HFFc6 (cell line): ENCODE data around the gene VGLL1. TPM values are rescaled to one million over a fixed set of nuclear protein-coding genes. Genes with fewer than 3 reads are reported as not detected.

Experiments
- DNase-seq: peaks from one replicate; pipeline ENCODE4 v3.0.0-alpha.2; 2018
- H3K27ac Mint-ChIP-seq: 2 replicates; pipeline ENCODE4 v1.8.0; 2020; ENCODE audit warnings: mild to moderate bottlenecking, mixed read lengths
- H3K27me3 Mint-ChIP-seq: 2 replicates; pipeline ENCODE4 v1.8.0; 2021; ENCODE audit warnings: mild to moderate bottlenecking, moderate library complexity, mixed read lengths; ENCODE audit not compliant: insufficient read depth
- H3K36me3 Mint-ChIP-seq: 2 replicates; pipeline ENCODE4 v1.8.0; 2021; ENCODE audit warnings: low read depth, mixed read lengths
- H3K4me1 Mint-ChIP-seq: 2 replicates; pipeline ENCODE4 v1.8.0; 2020; ENCODE audit warnings: low read depth, mixed read lengths
- H3K4me3 Mint-ChIP-seq: 2 replicates; pipeline ENCODE4 v1.8.0; 2020; ENCODE audit warnings: mild to moderate bottlenecking, moderate library complexity, mixed read lengths
- H3K9me3 Mint-ChIP-seq: 2 replicates; pipeline ENCODE4 v1.8.0; 2020; ENCODE audit warnings: mild to moderate bottlenecking, mixed read lengths
- total RNA-seq, 6 experiments: library from RNA; stranded (reverse); fragmentation: NEBNext Ultra II Directional; extraction: Animal tissue kit (Norgen Biotek cat#: 25700); gene quantifications; 2 replicates in 1 of 6; 3 replicates in 5 of 6; pipeline ENCODE4 v1.2.3, GENCODE V29; 2021
- TF ChIP-seq, protein P1 (sequence below): fragments of 200-600 bp; sonication (generic); IDR thresholded peaks from 2 replicates; pipeline ENCODE4 v1.5.0; 2021; ENCODE audit warnings: antibody characterized with exemption, mild to moderate bottlenecking

The VGLL1 gene
- total RNA-seq, 6 experiments from 2014 or later, result not detected

DNA sequence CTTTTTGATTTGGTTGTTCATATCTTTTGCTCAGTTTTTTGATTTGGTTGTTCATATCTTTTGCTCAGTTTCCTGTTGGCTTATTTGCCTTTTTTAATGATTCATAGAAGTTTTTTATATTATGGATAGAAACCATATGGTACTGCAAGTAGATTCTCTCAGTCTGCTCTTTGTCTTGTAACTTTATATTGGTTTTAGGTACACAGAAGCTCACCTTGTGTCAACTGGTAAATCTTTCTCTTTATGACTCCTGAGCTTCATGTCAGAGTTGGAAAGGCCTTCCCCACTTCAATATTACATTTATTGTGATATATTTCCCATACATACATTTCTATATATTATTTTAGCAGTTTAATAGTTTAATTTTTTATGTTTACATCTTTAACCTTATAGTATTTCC lies 8.2 kb upstream of the VGLL1 start:
- DNase-seq, result no peak
- H3K9me3 Mint-ChIP-seq, result no peaks in the 10 kb centered on the region
- H3K4me3 Mint-ChIP-seq, result no peak overlapping the region
- H3K36me3 Mint-ChIP-seq, result no peaks in the 10 kb centered on the region
- TF ChIP-seq, protein P1, sequence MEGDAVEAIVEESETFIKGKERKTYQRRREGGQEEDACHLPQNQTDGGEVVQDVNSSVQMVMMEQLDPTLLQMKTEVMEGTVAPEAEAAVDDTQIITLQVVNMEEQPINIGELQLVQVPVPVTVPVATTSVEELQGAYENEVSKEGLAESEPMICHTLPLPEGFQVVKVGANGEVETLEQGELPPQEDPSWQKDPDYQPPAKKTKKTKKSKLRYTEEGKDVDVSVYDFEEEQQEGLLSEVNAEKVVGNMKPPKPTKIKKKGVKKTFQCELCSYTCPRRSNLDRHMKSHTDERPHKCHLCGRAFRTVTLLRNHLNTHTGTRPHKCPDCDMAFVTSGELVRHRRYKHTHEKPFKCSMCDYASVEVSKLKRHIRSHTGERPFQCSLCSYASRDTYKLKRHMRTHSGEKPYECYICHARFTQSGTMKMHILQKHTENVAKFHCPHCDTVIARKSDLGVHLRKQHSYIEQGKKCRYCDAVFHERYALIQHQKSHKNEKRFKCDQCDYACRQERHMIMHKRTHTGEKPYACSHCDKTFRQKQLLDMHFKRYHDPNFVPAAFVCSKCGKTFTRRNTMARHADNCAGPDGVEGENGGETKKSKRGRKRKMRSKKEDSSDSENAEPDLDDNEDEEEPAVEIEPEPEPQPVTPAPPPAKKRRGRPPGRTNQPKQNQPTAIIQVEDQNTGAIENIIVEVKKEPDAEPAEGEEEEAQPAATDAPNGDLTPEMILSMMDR, result no peak
- H3K4me1 Mint-ChIP-seq, result peaks cover 13% of the 10 kb centered on the region
- H3K27ac Mint-ChIP-seq, result no peak overlapping the region
- peaks cover 6% of the 10 kb centered on the region; the same call in 1 of the 2 replicates for H3K27me3 Mint-ChIP-seq

DNA sequence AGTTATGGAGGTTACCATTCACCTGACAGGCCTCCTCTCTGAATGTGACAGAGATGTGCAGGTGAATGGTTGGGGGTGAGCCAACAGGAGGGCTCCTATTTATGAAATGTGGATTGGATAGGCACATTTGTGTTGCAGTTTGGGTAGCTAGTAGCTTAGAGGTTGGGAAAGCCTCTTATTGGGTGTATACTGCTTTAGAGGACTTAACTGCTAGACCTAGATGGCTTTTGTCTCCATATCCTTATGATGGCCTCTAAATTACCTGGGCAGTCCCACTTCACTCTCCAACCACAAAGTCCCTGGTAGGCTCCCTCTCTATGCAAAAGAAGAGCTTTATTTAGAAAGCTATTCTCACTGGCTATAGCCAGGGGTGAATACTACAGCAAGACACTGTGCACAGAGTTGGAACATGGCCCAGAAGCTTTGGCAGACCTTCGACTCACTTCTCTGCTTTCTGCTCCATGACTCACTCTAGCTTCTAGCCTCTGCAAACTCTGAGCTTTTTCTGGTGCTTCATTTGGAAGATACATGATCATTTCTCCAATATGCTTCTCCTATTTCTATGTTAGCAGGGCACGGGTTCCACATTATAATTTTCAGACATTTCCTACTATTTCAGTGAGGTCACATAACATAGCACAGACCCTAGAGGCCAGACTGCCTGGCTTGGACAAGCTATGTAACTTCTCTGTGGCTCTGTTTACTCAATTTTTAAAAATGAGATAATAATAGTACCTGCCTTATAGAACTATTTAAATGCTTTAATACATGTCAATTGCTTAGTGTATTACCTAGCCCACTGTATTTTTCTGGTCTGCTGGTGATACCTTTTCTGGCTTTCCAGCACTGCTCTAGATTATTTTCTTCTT lies 6.0 kb upstream of the VGLL1 start:
- peak; percentile 78 for DNase-seq
- Mint-ChIP-seq H3K27ac (no peak overlapping the region), H3K4me3 (no peak overlapping the region), H3K36me3 (no peaks in the 10 kb centered on the region), H3K4me1 (peaks cover 13% of the 10 kb centered on the region), H3K27me3 (peaks cover 5% of the 10 kb centered on the region; the same call in 1 of the 2 replicates), H3K9me3 (no peaks in the 10 kb centered on the region)
- TF ChIP-seq, protein P1, result no peak

DNA sequence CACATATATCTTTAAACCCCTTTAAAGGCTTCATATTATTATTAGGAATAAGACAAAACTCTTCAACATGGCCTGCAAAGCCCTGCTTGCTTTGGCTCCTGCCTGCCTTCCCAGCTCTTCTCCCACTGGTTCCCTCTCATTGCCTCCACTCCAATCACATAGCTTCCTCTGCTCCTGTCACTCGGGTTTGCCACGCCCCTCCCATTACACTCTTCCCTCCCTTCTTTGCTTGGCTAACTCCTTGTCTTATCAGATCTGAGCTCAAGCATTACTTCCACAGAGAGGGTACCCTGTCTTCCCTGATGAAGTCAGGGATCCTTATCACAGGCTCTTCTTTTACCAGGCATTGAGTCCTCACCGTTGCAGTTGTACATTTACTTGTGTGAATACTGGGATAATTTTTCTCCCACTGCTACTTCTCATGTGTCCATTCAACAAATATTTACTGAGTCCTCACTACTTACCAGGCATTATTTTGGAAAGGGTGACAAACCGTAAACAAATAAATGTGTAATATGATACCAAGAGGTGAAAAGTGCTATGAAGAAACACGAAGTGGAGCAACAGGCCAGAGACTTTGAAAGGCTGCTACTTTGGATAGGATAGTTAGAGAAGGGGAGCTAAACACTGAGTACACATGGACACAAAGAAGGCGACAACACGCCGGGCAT lies 3.2 kb upstream of the VGLL1 start:
- TF ChIP-seq, protein P1, result no peak
- peaks cover 13% of the 10 kb centered on the region for H3K4me1 Mint-ChIP-seq
- H3K27me3 Mint-ChIP-seq, result peaks cover 6% of the 10 kb centered on the region
- no peak for DNase-seq
- H3K36me3 Mint-ChIP-seq, result no peaks in the 10 kb centered on the region
- H3K27ac Mint-ChIP-seq, result no peak overlapping the region
- H3K4me3 Mint-ChIP-seq, result no peak overlapping the region
- no peaks in the 10 kb centered on the region for H3K9me3 Mint-ChIP-seq

DNA sequence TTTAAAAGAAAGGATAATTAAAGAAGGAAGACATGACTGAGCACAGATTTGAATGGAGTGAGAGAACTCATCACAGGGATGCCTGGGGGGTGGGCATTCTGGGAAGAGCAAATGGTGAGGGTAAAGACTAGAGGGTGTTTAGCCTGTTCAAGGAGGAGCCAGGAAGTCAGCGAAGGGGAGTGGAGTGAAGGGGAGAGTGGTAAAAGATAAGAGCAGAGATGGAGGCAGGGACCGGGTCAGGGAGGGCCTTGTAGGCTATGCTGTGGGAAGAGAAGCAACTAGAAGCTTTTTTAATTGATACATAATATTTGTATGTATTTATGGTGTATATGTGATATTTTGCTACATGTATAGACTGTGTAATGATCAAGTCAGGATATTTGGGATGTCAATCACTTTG lies 2.2 kb upstream of the VGLL1 start:
- Mint-ChIP-seq H3K27me3 (peaks cover 6% of the 10 kb centered on the region), H3K27ac (no peak overlapping the region), H3K9me3 (no peaks in the 10 kb centered on the region), H3K36me3 (no peaks in the 10 kb centered on the region), H3K4me3 (no peak overlapping the region), H3K4me1 (peaks cover 13% of the 10 kb centered on the region)
- TF ChIP-seq, protein P1, result no peak
- no peak for DNase-seq

DNA sequence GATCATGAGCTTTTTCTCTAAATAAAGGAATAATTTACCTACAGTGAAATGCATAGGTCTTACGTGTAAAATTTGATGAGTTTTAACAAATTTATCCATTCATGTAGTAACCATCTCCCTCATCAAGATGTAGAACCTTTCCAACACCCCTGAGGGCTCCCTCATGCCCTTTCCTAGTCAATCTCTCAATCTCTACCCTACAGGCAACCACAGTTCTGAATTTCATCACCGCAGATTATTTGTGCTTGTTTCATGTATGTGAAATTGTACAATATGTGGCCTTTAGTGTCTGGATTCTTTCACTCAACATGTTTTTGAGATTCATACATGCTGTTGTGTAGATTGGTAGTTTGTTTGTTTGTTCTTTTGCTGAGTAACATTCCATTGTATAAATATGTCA lies 2.1 kb downstream of the VGLL1 start:
- Mint-ChIP-seq H3K27ac (no peak overlapping the region), H3K4me3 (no peak overlapping the region), H3K36me3 (no peaks in the 10 kb centered on the region), H3K9me3 (no peaks in the 10 kb centered on the region), H3K27me3 (peaks cover 1% of the 10 kb centered on the region), H3K4me1 (no peaks in the 10 kb centered on the region)
- TF ChIP-seq, protein P1, result no peak
- no peak for DNase-seq
